KMS-11 (cell line): Measurements from ENCODE around the gene FNDC3B.

ENCODE experiments used
- H2AFZ ChIP-seq: fragments of 200-600 bp; sonication (generic); 2 replicates; pipeline ENCODE4 v1.6.1; 2016; ENCODE audit warnings: antibody characterized with exemption, mixed run types, low read depth
- H3K27ac ChIP-seq: fragments of 200-600 bp; sonication (generic); 2 replicates; pipeline ENCODE4 v1.6.1; 2016; ENCODE audit warnings: mild to moderate bottlenecking, mixed run types
- H3K27me3 ChIP-seq: fragments of 200-600 bp; sonication (generic); 2 replicates; pipeline ENCODE4 v1.6.1; 2017; ENCODE audit warnings: mild to moderate bottlenecking, low read depth, mixed run types, moderate library complexity; ENCODE audit not compliant: insufficient read depth
- H3K36me3 ChIP-seq: fragments of 200-600 bp; sonication (generic); 2 replicates; pipeline ENCODE4 v1.6.1; 2017; ENCODE audit warnings: mild to moderate bottlenecking, mixed run types; ENCODE audit not compliant: insufficient read depth
- H3K4me1 ChIP-seq: fragments of 200-600 bp; sonication (generic); 2 replicates; pipeline ENCODE4 v1.6.1; 2016; ENCODE audit warnings: mild to moderate bottlenecking, low read depth, mixed run types; ENCODE audit not compliant: poor library complexity, severe bottlenecking
- H3K4me2 ChIP-seq: fragments of 200-600 bp; sonication (generic); 2 replicates; pipeline ENCODE4 v1.7.0; 2016; ENCODE audit warnings: mild to moderate bottlenecking, mixed run types
- H3K4me3 ChIP-seq: fragments of 200-600 bp; sonication (generic); IDR thresholded peaks from 2 replicates; pipeline ENCODE4 v1.6.1; 2017; ENCODE audit warnings: low read depth, low read length, mixed read lengths; ENCODE audit not compliant: insufficient read depth
- H3K79me2 ChIP-seq: fragments of 200-600 bp; sonication (generic); 2 replicates; pipeline ENCODE4 v1.6.1; 2016; ENCODE audit warnings: low read depth, mixed run types; ENCODE audit not compliant: insufficient read depth
- H3K9ac ChIP-seq: fragments of 200-600 bp; sonication (generic); 2 replicates; pipeline ENCODE4 v1.6.1; 2016; ENCODE audit warnings: mild to moderate bottlenecking, mixed run types
- H4K20me1 ChIP-seq: fragments of 200-600 bp; sonication (generic); 2 replicates; pipeline ENCODE4 v1.6.1; 2016; ENCODE audit warnings: mild to moderate bottlenecking, mixed run types; ENCODE audit not compliant: insufficient read depth
- TF ChIP-seq, protein P1 (sequence below): fragments of 200-600 bp; sonication (generic); conservative IDR thresholded peaks from 2 replicates; pipeline ENCODE4 v1.6.1; 2017; ENCODE audit warnings: low read depth, mild to moderate bottlenecking, antibody characterized with exemption, low read length, moderate library complexity, mixed read lengths

Gene FNDC3B

DNA sequence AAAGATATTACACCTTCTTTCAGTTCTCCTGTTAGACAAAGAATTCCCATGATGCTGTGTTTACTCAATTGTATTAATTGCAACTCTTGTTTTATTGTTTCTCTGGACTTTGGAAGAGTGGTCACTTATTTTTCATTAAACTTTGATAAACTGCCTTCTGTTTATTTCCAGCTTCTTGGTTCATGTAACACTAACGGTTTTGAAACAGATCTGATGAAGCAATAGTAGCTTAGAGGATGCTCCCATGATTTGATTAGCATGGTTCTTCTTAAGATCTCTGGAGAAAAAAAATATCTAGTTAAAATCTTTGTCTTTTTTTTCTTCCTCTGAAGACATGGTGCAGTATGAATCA, 90.1 kb downstream of the FNDC3B start:
- H3K27me3 ChIP-seq = no peaks in the 10 kb centered on the region
- peak overlapping the region; percentile 10; the same call in 1 of the 2 replicates for H3K4me2 ChIP-seq
- peaks cover 9% of the 10 kb centered on the region for H4K20me1 ChIP-seq
- no peak overlapping the region for H3K9ac ChIP-seq
- H3K4me1 ChIP-seq = peaks cover 75% of the 10 kb centered on the region
- H3K27ac ChIP-seq = peak overlapping the region; percentile 13; the same call in 1 of the 2 replicates
- H3K4me3 ChIP-seq = no peak overlapping the region
- TF ChIP-seq, protein P1, sequence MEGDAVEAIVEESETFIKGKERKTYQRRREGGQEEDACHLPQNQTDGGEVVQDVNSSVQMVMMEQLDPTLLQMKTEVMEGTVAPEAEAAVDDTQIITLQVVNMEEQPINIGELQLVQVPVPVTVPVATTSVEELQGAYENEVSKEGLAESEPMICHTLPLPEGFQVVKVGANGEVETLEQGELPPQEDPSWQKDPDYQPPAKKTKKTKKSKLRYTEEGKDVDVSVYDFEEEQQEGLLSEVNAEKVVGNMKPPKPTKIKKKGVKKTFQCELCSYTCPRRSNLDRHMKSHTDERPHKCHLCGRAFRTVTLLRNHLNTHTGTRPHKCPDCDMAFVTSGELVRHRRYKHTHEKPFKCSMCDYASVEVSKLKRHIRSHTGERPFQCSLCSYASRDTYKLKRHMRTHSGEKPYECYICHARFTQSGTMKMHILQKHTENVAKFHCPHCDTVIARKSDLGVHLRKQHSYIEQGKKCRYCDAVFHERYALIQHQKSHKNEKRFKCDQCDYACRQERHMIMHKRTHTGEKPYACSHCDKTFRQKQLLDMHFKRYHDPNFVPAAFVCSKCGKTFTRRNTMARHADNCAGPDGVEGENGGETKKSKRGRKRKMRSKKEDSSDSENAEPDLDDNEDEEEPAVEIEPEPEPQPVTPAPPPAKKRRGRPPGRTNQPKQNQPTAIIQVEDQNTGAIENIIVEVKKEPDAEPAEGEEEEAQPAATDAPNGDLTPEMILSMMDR = no peak
- peaks cover 90% of the 10 kb centered on the region for H3K79me2 ChIP-seq
- no peak overlapping the region for H2AFZ ChIP-seq
- peaks cover 3% of the 10 kb centered on the region; the same call in 1 of the 2 replicates for H3K36me3 ChIP-seq

DNA sequence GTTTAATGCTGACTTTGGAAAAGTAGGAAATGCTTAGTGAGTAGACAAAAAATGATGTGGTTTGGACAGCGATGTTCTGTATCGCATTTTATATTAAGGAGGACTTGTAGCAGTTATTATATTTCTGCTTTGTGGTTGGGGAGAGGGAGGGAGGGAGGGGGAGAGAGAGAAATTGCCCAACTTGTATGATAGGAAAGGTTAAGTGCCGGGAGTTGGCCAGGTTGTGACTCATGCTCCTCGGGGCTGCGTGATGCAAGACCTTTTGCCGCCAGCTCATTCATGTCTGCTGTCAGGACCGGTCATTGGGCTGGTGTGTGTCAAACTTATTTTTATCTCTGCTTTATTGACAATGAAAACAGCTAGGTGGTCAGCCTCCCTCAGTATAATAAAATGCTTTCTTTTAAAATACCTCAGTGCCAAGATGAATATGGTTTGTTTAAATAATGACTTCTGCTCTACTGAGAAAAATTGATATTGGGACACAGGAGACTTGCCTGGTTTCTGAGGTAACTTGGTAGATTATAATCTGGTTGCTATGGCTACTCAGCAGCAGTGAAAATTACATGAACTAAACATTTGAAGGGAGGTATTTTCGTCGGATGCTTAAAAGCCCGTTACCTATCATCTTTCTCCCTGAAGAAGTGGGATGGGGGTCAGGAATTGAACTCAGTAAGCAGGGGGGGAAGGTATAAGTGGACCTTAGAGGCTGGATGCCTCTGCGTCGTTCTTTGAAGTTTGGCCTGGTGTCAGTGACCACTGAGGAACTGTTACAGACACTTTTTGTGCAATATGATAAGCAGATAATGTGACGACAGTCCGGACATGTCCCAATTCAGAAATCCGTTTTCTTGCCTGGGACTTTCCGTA, 90.7 kb downstream of the FNDC3B start:
- Histone ChIP-seq H3K4me3 (no peak overlapping the region), H3K4me1 (peaks cover 81% of the 10 kb centered on the region)

DNA sequence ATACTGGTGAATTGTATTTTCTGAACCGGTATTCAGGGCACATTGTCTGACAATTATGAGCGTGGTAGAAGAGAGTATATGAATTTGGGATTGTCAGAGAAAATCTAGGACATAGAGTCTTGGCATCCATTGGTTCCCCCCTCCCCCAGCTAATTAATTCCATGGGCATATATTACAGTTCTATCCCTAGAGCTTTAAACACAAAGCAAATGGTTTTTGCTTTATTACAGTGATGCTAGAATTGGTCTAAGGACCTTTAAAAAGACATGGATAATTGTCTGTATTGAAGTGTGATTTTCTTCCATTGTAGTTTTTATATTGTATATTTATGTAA, 91.3 kb downstream of the FNDC3B start:
- Histone ChIP-seq H3K4me3 (no peak overlapping the region), H3K4me1 (peaks cover 87% of the 10 kb centered on the region), H3K79me2 (peaks cover 92% of the 10 kb centered on the region), H3K9ac (no peak overlapping the region), H3K27ac (no peak overlapping the region; the same call in 1 of the 2 replicates), H4K20me1 (peaks cover 9% of the 10 kb centered on the region), H3K4me2 (no peak overlapping the region), H3K27me3 (no peaks in the 10 kb centered on the region), H2AFZ (no peak overlapping the region), H3K36me3 (no peaks in the 10 kb centered on the region)
- TF ChIP-seq, protein P1 = no peak

More for the DNA sequence above, 90.7 kb downstream of the FNDC3B start:
- Histone ChIP-seq H3K27me3 (no peaks in the 10 kb centered on the region), H3K9ac (no peak overlapping the region), H3K36me3 (no peaks in the 10 kb centered on the region), H3K27ac (peak overlapping the region; percentile 16; the same call in 1 of the 2 replicates), H3K4me2 (peak overlapping the region; percentile 10; the same call in 1 of the 2 replicates), H4K20me1 (peaks cover 9% of the 10 kb centered on the region), H2AFZ (no peak overlapping the region), H3K79me2 (peaks cover 92% of the 10 kb centered on the region)
- TF ChIP-seq, protein P1 = no peak

DNA sequence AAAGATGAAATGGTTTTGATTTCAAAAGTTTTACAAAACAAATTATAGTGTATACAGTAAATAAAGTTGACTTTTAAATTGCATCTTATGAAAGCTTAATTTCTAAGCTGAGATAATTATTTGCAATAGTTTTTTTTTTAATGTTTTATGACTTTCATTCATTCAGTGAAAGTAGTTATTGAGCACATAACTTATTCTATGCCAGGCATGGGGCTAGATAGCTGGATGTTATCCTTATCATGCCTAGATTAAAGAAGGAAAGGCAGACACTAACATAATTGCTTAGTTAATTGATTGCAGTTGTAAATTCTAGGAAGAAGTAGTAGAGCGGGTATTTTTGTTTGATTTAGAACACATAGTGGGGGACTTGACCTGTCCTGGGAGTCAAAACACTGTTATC, 92.4 kb downstream of the FNDC3B start:
- Histone ChIP-seq H3K27ac (no peak overlapping the region), H3K4me2 (peak overlapping the region; percentile 7; the same call in 1 of the 2 replicates)

More for the DNA sequence above, 92.4 kb downstream of the FNDC3B start:
- no peaks in the 10 kb centered on the region for H3K27me3 ChIP-seq
- H3K79me2 ChIP-seq = peaks cover 90% of the 10 kb centered on the region
- H3K9ac ChIP-seq = no peak overlapping the region
- no peaks in the 10 kb centered on the region for H3K36me3 ChIP-seq
- H3K4me1 ChIP-seq = peaks cover 98% of the 10 kb centered on the region
- H3K4me3 ChIP-seq = no peak overlapping the region
- TF ChIP-seq, protein P1 = no peak
- no peak overlapping the region for H2AFZ ChIP-seq
- H4K20me1 ChIP-seq = peaks cover 9% of the 10 kb centered on the region
